Neural cell (in vitro differentiated cells): ENCODE results near the gene PTPRT.

Experiments used
- EP300 ChIP-seq: fragments of 450-650 bp; conservative IDR thresholded peaks from 2 replicates; pipeline ENCODE4 v1.6.1; 2014; ENCODE audit warnings: antibody characterized with exemption, mild to moderate bottlenecking, moderate library complexity; ENCODE audit not compliant: poor library complexity, severe bottlenecking
- POLR2AphosphoS5 ChIP-seq: IDR thresholded peaks from 2 replicates; pipeline ENCODE4 v1.6.1; 2012

GRCh38 chr20:42744756-42745465, 444.8 kb downstream of the PTPRT start:
- TF ChIP-seq EP300: no peak
- TF ChIP-seq POLR2AphosphoS5: no peak
